Measurements from ENCODE around the gene FOXA2.

DNA sequence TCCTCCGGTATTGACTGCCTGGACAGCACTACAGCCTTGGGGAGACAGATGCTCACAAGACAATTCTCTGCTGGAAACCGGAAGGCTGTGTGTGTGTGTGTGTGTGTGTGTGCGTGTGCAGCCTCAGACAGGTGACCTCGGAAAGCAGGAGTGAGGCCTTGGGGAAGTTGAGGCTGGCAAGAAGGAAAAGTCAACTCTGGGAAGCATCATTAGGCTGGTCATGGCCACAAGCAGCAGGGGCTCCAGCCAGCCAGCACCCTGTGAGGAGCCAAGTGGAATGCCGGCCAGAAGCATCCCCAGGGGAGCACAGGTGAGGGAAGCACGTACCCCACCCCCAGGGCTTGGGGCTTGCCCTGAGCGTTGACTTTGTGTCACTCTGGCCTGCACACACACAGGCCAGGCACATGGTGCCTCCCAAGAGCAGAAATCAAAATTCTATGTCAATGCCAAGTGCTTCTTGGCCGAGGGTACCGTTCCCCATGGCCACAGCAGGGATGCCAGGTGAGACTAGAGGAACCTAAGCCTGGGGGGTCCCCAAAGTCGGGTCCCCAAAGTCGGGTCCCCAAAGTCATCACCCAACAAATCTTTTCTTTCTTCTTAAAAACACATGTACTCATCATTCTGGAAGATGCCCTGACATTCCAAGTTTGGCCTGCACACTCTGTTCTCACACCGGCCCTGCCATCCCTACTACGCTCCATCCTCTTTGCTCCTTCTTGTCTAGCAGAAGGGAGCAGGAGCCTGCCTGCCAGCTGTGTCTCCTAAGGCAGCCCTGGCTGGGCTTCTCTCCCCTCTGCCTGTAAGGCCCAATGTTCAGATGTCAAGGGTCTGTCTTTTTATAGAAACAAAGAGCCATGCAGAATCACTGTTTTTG, 26.7 kb downstream of the FOXA2 start:
- TF ChIP-seq, protein P1, sequence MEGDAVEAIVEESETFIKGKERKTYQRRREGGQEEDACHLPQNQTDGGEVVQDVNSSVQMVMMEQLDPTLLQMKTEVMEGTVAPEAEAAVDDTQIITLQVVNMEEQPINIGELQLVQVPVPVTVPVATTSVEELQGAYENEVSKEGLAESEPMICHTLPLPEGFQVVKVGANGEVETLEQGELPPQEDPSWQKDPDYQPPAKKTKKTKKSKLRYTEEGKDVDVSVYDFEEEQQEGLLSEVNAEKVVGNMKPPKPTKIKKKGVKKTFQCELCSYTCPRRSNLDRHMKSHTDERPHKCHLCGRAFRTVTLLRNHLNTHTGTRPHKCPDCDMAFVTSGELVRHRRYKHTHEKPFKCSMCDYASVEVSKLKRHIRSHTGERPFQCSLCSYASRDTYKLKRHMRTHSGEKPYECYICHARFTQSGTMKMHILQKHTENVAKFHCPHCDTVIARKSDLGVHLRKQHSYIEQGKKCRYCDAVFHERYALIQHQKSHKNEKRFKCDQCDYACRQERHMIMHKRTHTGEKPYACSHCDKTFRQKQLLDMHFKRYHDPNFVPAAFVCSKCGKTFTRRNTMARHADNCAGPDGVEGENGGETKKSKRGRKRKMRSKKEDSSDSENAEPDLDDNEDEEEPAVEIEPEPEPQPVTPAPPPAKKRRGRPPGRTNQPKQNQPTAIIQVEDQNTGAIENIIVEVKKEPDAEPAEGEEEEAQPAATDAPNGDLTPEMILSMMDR (IDR thresholded peaks at IDR 0.05) = no peak
- TF ChIP-seq POLR2A (IDR thresholded peaks at IDR 0.05) = no peak
